Rectal smooth muscle tissue (tissue), 1 donor: ENCODE results near the gene SPAG6.
"Not testable (repeated sequence)": the region's sequence is repeated elsewhere in the genome, so short reads cannot be mapped to it uniquely, and the experiment has no call there.

Experiments
- H3K27ac ChIP-seq: one replicate; pipeline ENCODE4 v1.7.0; 2013; ENCODE audit warnings: low read depth, low read length, inconsistent platforms
- H3K27me3 ChIP-seq: one replicate; pipeline ENCODE4 v1.7.0; 2013; ENCODE audit warnings: low read length; ENCODE audit not compliant: control insufficient read depth, insufficient read depth
- H3K36me3 ChIP-seq: one replicate; pipeline ENCODE4 v1.7.0; 2013; ENCODE audit warnings: low read length; ENCODE audit not compliant: control insufficient read depth, insufficient read depth
- H3K4me1 ChIP-seq: one replicate; pipeline ENCODE4 v1.7.0; 2013; ENCODE audit warnings: low read length; ENCODE audit not compliant: control insufficient read depth, insufficient read depth
- H3K4me3 ChIP-seq: one replicate; pipeline ENCODE4 v1.7.0; 2013; ENCODE audit warnings: low read length
- H3K9ac ChIP-seq: one replicate; pipeline ENCODE4 v1.7.0; 2013; ENCODE audit warnings: low read length

SPAG6 gene

DNA sequence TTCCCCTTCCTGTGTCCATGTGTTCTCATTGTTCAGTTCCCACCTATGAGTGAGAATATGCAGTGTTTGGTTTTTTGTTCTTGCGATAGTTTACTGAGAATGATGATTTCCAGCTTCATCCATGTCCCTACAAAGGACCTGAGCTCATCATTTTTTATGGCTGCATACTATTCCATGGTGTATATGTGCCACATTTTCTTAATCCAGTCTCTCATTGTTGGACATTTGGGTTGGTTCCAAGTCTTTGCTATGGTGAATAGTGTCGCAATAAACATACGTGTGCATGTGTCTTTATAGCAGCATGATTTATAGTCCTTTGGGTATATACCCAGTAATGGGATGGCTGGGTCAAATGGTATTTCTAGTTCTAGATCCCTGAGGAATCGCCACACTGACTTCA, 12.5 kb downstream of the SPAG6 start:
- H3K36me3 ChIP-seq, H3K9ac ChIP-seq, H3K4me1 ChIP-seq, H3K27me3 ChIP-seq, H3K4me3 ChIP-seq, H3K27ac ChIP-seq: not testable (repeated sequence)

DNA sequence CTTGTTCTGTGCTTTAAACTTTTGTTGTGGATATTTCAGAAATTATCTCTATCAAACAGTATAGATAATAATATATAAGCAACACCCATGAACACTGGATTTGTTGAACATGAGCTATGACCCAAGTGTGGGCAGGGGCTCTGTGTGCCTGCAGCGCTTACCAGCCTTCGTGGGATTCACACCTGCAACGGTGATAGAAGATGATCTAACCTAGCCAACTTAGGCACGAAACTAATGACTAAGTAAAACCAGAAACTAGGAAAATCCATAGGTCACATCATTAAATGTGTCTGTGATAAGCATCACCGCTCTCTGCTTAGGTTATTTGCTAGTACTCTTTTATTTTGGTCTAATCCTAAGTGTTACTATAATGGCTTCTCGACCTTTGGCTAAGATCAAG, 18.0 kb downstream of the SPAG6 start:
- H3K27ac ChIP-seq = no peak overlapping the region
- H3K36me3 ChIP-seq = no peaks in the 10 kb centered on the region
- H3K4me1 ChIP-seq = no peaks in the 10 kb centered on the region
- H3K9ac ChIP-seq = no peak overlapping the region
- no peaks in the 10 kb centered on the region for H3K27me3 ChIP-seq
- no peak overlapping the region for H3K4me3 ChIP-seq

DNA sequence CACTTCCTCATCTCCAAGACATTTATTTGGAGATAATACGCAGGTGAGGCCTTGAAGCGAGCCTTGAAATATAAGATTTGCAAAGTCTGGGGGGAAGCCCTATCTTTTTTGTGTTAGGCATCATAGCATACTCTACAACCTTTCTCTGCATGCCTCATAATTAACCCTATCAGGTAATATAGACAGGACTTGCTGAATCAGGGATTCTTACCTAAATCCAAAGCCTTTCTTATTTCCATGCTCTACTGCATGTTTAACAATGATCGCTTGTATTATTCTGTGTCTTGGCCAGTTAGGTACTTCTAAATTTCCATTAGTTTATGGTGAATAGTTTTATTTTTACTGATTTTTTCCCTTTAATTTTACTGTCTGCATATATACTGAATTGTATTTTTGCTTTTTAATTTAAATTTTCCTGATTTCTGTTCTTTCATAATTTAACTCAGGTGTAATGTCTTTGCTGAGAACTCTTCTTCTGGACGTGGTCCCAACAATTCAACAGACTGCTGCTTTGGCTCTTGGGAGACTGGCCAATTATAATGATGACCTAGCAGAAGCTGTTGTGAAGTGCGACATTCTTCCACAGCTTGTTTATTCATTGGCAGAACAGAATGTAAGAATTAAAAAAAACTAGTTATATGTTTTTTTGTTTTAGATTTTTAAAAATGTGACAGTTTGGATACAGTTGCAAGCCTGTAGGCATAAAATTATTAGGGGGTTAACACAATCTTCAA, 19.3 kb downstream of the SPAG6 start:
- Histone ChIP-seq H3K4me3 (no peak overlapping the region), H3K4me1 (no peaks in the 10 kb centered on the region), H3K27me3 (no peaks in the 10 kb centered on the region), H3K27ac (no peak overlapping the region), H3K9ac (no peak overlapping the region), H3K36me3 (no peaks in the 10 kb centered on the region)

DNA sequence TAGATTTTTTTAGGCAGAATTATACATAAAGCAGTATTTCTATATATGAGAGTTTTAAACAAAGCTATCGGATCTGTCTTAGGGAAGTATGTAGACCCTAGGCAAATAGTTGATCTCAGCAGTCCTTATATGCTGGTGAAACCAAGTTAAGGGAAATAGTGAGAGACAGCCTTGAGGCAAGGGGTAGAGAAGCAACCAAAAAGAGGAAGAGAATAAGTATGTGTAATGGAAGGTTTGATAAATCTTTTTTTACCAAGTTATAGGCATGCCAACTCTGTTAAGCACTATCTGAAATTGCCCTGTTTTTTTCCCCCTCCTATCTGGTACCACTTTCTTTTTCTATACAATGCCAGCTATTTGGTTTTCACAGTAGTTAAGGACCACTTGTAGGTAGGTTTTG, 19.9 kb downstream of the SPAG6 start:
- Histone ChIP-seq H3K4me1 (no peaks in the 10 kb centered on the region), H3K4me3 (no peak overlapping the region), H3K27me3 (no peaks in the 10 kb centered on the region), H3K9ac (no peak overlapping the region), H3K27ac (no peak overlapping the region), H3K36me3 (no peaks in the 10 kb centered on the region)

DNA sequence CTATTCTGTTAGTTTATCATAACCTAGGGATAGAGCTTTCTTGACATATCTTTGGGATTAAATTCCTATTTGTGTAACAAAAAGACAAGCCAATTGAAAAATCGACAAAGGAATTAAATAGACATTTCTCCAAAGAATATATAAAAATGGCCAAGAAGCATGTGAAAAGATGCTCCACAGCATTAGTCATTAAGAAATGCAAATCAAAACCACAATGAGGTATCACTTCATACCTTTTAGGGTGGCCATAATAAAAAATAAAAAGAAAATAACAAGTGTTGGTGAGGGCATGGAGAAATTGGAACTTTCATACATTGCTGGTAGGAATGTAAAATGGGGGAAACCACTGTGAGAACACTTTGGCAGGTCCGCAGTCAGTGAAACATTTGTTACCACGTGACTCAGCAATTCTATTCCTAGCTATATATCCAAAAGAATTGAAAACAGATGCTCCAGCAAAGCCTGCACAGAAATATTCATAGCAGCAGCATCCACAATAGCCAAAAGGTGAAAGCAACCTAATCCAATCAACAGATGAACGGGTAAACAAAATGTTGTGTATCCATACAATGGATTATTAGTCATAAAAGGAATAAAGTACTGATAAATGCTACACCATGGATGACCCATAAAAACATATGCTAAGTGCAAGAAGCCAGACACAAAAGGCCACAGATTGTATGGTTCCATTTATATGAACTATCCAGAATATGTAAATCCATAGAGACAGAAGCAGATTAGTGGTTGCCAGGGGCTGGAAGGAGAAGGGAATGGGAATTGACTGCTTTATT, 20.5 kb downstream of the SPAG6 start:
- Histone ChIP-seq H3K36me3 (no peaks in the 10 kb centered on the region), H3K27ac (no peak overlapping the region), H3K4me1 (no peaks in the 10 kb centered on the region), H3K9ac (no peak overlapping the region), H3K27me3 (no peaks in the 10 kb centered on the region), H3K4me3 (no peak overlapping the region)

DNA sequence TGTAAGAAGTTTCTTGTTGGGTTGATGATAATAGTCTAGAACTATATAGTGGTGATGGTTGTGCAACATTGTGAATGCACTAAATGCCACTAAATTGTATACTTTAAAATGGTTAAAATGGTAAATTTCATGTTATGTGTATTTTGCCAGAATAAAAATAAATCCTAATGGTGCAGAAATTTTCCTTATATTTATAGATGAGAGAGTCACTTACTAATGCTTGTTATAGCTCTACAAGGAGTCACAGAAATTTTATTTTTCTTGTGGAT, 21.1 kb downstream of the SPAG6 start:
- no peaks in the 10 kb centered on the region for H3K27me3 ChIP-seq
- no peak overlapping the region for H3K4me3 ChIP-seq
- no peaks in the 10 kb centered on the region for H3K4me1 ChIP-seq
- no peak overlapping the region for H3K9ac ChIP-seq
- H3K36me3 ChIP-seq = no peaks in the 10 kb centered on the region
- no peak overlapping the region for H3K27ac ChIP-seq

DNA sequence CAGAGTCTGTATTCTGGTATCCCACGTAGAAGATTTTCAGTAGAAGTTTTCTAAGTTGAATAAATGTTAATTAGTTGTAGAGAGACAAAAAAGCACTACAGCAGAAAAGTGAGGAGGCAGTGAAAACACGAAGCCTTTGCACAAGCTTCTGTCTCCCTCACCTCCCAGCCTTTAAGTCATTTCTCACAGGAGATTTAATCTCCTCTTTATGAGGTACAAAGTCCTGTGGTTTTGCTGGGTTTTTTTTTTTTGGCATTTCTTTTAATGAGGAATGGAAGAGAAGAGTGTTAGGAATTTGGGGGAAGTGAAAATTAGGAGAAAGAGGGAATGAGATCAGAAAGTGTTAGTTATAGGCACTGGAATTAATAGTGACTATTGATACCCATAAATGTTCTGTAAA, 21.5 kb downstream of the SPAG6 start:
- Histone ChIP-seq H3K27ac (no peak overlapping the region), H3K9ac (no peak overlapping the region), H3K4me1 (no peaks in the 10 kb centered on the region), H3K4me3 (no peak overlapping the region), H3K36me3 (no peaks in the 10 kb centered on the region), H3K27me3 (no peaks in the 10 kb centered on the region)

DNA sequence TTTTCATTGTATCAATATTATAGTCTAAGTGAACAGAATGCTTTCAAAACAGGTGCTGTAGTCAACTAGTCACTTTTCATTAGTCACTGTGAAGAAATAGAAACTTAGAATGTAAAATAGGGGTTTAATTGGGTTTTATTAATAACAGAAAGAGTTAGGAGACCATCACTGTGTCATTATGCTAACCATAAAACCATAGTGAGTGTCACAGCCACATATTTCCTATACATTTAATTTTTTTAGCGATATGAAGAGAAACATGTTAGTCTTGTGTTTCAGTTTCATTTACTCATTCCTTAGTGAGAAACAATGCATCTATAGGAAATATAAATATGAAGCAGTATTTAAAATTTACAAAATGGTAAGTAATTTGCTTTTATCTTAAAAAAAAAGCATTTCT, 22.2 kb downstream of the SPAG6 start:
- no peaks in the 10 kb centered on the region for H3K4me1 ChIP-seq
- no peak overlapping the region for H3K4me3 ChIP-seq
- H3K9ac ChIP-seq = no peak overlapping the region
- no peaks in the 10 kb centered on the region for H3K27me3 ChIP-seq
- no peaks in the 10 kb centered on the region for H3K36me3 ChIP-seq
- no peak overlapping the region for H3K27ac ChIP-seq

DNA sequence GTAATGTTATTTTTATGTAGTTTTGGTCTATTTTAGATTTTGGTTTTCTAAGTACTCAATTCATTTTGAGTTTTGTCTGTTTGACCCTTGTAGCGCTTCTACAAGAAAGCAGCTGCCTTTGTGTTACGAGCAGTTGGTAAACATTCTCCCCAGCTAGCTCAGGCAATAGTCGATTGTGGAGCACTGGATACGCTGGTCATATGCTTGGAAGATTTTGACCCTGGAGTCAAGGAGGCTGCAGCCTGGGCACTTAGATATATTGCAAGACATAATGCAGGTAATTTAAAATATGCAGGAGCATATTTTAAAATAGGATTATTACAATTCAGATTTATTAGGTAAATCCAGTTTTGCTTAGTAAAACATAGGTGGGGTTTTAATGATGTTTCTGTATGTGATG, 23.1 kb downstream of the SPAG6 start:
- H3K4me1 ChIP-seq = no peaks in the 10 kb centered on the region
- no peak overlapping the region for H3K9ac ChIP-seq
- no peaks in the 10 kb centered on the region for H3K27me3 ChIP-seq
- no peak overlapping the region for H3K27ac ChIP-seq
- no peak overlapping the region for H3K4me3 ChIP-seq
- no peaks in the 10 kb centered on the region for H3K36me3 ChIP-seq

DNA sequence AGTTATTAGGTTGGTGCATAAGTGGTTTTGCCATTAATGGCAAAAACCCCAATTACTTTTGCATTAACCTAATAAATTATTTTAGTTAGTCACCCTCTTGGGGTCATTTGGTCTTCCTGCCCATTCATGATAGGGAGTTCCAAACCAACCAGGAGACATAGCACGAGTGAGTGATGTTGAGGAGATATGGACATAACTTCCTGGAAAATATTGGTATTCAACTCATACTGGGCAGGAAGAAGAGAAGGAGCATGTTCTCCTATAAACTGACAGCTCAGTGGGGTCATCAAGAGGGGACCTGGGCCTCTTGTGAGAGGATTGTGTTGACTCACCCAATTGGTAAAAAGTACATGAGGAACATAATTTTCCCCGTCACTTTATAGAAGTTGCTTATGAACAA, 23.7 kb downstream of the SPAG6 start:
- Histone ChIP-seq H3K9ac (no peak overlapping the region), H3K4me1 (no peaks in the 10 kb centered on the region), H3K4me3 (no peak overlapping the region), H3K27me3 (no peaks in the 10 kb centered on the region), H3K27ac (no peak overlapping the region), H3K36me3 (no peaks in the 10 kb centered on the region)

DNA sequence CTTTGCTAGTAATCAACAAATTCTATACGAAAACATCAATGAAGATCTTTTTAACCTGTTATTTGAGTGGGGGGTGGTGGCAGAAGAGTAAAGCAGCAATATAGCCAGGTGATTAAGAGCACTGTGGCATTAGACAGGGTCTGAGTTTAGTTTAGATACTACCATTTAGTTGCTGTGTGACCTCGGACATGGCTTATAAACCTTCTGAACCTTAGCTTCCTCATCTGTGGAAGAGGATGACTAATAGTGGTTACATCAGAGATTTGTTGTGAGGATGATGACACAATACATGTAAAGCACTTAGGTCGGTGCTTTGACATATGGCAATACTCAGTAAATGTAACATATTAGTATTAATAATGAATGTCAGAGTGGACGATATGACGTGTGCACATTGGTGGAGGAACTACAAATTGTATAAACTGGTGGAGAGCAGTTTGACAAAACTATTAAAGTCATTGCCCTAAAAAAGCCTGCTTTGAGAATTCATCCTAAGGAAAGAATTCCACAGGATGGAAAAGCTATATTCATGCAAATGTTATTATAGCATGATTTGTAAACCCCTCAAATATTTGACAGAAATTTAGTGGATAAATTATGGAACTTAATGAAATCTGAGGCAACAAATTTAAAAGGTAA, 24.3 kb downstream of the SPAG6 start:
- Histone ChIP-seq H3K4me3 (no peak overlapping the region), H3K36me3 (no peaks in the 10 kb centered on the region), H3K27ac (no peak overlapping the region), H3K4me1 (no peaks in the 10 kb centered on the region), H3K27me3 (no peaks in the 10 kb centered on the region), H3K9ac (no peak overlapping the region)

DNA sequence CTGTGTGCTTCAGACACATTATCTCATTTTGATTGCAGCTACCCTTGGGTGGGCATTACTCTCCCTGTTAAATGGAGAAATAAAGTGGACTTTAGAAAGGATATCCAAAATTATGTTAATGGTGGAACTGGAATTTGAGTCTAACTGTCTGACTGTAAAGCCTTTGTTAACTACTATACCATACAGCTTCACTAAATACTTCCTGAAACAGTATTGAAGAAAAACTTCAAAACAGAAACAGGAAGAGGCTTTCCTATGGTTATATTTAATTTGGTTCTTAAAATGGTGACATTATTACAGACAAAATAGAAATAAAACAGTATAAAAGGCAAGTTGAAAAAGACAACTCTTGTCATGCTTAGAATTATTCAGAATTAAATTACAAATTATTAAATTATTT, 25.0 kb downstream of the SPAG6 start:
- Histone ChIP-seq H3K27ac (no peak overlapping the region), H3K4me1 (no peaks in the 10 kb centered on the region), H3K9ac (no peak overlapping the region), H3K36me3 (no peaks in the 10 kb centered on the region), H3K27me3 (no peaks in the 10 kb centered on the region), H3K4me3 (no peak overlapping the region)

DNA sequence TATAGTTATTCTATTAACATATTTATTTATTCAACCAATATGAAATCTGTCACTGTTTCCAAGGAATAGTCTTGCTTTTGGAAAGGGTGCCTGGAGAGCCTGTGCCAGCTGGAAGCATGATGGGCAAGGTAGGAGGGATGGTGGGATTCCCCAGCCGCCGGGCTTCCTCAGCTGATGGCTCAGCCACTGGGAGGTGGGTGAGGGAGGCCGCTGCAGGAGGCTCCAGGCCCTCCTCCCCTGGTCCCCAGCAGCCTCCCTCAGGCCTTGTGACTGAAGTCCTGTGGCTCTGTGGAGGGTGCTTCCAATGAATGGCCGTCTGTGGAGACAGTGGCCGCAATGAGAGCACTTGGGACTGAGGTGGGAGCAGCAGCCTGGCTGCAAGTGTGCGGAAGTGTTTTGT, 27.0 kb downstream of the SPAG6 start:
- Histone ChIP-seq H3K36me3 (no peaks in the 10 kb centered on the region), H3K27ac (no peak overlapping the region), H3K9ac (no peak overlapping the region), H3K4me3 (no peak overlapping the region), H3K4me1 (no peaks in the 10 kb centered on the region), H3K27me3 (no peaks in the 10 kb centered on the region)
